ENCODE results near the gene AMPD2.

AMPD2 gene

DNA sequence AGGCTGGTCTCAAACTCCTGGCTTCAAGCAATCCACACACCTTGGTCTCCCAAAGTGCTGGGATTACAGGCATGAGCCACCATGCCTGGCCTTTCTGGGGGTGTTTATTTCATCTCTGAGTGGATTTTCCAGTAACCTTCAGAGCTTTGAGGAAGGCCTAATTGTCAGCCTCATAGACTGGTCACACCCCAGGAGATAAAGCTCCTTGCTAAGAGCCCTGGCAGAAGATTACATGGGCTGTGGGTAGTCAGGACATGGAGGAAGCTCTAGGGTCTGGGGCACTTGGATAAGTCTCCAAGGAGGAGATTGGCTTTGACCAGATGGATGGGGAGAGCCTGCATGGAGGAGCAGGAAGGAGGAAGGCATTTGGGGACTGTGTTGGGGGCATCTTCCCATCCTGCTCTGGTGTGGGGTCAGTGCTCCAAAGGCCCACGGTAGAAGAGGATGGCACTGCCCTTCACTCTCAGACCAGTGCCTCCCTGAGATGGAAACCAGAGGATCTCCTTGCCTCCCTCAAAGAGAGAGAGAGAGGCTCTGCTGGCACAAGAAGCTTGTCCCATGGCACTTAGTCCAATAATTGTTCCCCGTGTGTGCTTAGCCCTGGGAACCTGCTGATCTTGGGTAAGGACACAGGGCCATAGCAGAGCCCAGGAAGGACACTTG is 21.6 kb downstream of the AMPD2 start:
- Histone ChIP-seq H3K4ac (ENCODE audit: low read length) (no peak overlapping the region), H2BK120ac (ENCODE audit: low read depth, low read length) (no peak overlapping the region), H3K27me3 (ENCODE audit: control insufficient read depth in 3 of 3, insufficient read depth in 3 of 3, low read depth in 1 of 3, low read length in 3 of 3) (peaks cover 0 to 9% (median 3%) of the 10 kb centered on the region in 3 experiments), H3K27ac (replicated peaks; ENCODE audit: low read length) (no peak overlapping the region), H2AK5ac (ENCODE audit: low read depth, low read length) (peak overlapping the region; percentile 59), H3K4me1 (ENCODE audit: control insufficient read depth in 2 of 2, insufficient read depth in 1 of 2, low read depth in 1 of 2, low read length in 2 of 2) (peaks cover 6 to 9% of the 10 kb centered on the region in 2 donors), H3K4me2 (ENCODE audit: insufficient read depth, low read length, poor library complexity, severe bottlenecking) (no peak overlapping the region), H4K91ac (ENCODE audit: low read depth, low read length, poor library complexity) (no peak overlapping the region), H3K79me1 (ENCODE audit: low read depth, low read length) (no peaks in the 10 kb centered on the region), H2BK5ac (ENCODE audit: low read length) (peak overlapping the region; percentile 57), H3K9me3 (replicated peaks in 1 of 2; ENCODE audit: control insufficient read depth in 2 of 2, insufficient read depth in 1 of 2, low read depth in 1 of 2, low read length in 2 of 2) (peaks cover 0 to 7% of the 10 kb centered on the region in 2 donors), H3K4me3 (ENCODE audit: low read length in 2 of 2) (no peak overlapping the region), H3K14ac (ENCODE audit: low read length) (no peak overlapping the region), H2BK12ac (ENCODE audit: low read length) (no peak overlapping the region), H3K9ac (ENCODE audit: low read depth, low read length, poor library complexity) (no peak overlapping the region), H3K36me3 (replicated peaks in 1 of 2; ENCODE audit: control insufficient read depth in 2 of 2, insufficient read depth in 2 of 2, low read length in 2 of 2) (no peaks in the 10 kb centered on the region), H3K23ac (ENCODE audit: low read depth, low read length, poor library complexity) (peak overlapping the region; percentile 38), H4K8ac (ENCODE audit: low read depth, low read length) (no peak overlapping the region), H2AFZ (ENCODE audit: low read length) (no peak overlapping the region), H2BK15ac (ENCODE audit: low read length) (no peak overlapping the region), H3K18ac (ENCODE audit: low read length) (peak overlapping the region; percentile 41)
- DNase-seq (ENCODE audit: low spot score): no peak
- WGBS, 2 donors (ENCODE audit: extremely low coverage in 2 of 2, insufficient read length in 2 of 2, insufficient replicate concordance in 1 of 2): no CpG with 5 or more reads among the region's 2 CpGs

DNA sequence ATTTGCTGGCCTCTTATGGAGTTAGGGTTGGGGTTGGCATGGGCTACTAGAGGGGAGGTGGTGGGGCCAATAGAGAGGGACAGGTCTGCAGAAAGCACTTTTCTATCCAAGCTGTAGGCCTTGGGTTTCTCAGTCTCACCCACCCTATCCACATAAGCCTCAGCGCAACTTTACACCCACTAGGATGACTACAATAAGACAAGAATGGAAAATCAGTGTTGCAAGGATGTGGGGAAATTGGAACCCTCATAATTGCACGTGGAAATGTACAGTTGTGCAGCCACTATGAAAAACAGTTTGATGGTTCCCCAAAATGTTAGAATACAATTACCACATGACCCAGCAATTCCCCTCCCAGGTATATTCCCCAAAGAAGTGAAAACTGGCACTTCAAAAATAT is 22.2 kb downstream of the AMPD2 start:
- peaks cover 3 to 5% of the 10 kb centered on the region in 2 donors for H3K4me1 ChIP-seq (ENCODE audit: control insufficient read depth in 2 of 2, insufficient read depth in 1 of 2, low read depth in 1 of 2, low read length in 2 of 2)
- peaks cover 0 to 9% (median 3%) of the 10 kb centered on the region in 3 experiments for H3K27me3 ChIP-seq (ENCODE audit: control insufficient read depth in 3 of 3, insufficient read depth in 3 of 3, low read depth in 1 of 3, low read length in 3 of 3)
- H3K18ac ChIP-seq (ENCODE audit: low read length): no peak overlapping the region
- H3K9me3 ChIP-seq (replicated peaks in 1 of 2; ENCODE audit: control insufficient read depth in 2 of 2, insufficient read depth in 1 of 2, low read depth in 1 of 2, low read length in 2 of 2): peaks cover 0 to 10% of the 10 kb centered on the region in 2 donors
- no peak overlapping the region for H2AFZ ChIP-seq (ENCODE audit: low read length)
- no peak overlapping the region for H2AK5ac ChIP-seq (ENCODE audit: low read depth, low read length)
- no peak for DNase-seq (ENCODE audit: low spot score)
- no peak overlapping the region for H3K23ac ChIP-seq (ENCODE audit: low read depth, low read length, poor library complexity)
- H3K14ac ChIP-seq (ENCODE audit: low read length): no peak overlapping the region
- no peak overlapping the region for H2BK5ac ChIP-seq (ENCODE audit: low read length)
- no peak overlapping the region for H3K4me3 ChIP-seq (ENCODE audit: low read length in 2 of 2)
- H2BK12ac ChIP-seq (ENCODE audit: low read length): no peak overlapping the region
- H3K4ac ChIP-seq (ENCODE audit: low read length): no peak overlapping the region
- no peak overlapping the region for H2BK15ac ChIP-seq (ENCODE audit: low read length)
- no peak overlapping the region for H4K8ac ChIP-seq (ENCODE audit: low read depth, low read length)
- H3K9ac ChIP-seq (ENCODE audit: low read depth, low read length, poor library complexity): no peak overlapping the region
- WGBS, 2 donors (ENCODE audit: extremely low coverage in 2 of 2, insufficient read length in 2 of 2, insufficient replicate concordance in 1 of 2): no CpG with 5 or more reads among the region's 2 CpGs
- H3K4me2 ChIP-seq (ENCODE audit: insufficient read depth, low read length, poor library complexity, severe bottlenecking): no peak overlapping the region
- H2BK120ac ChIP-seq (ENCODE audit: low read depth, low read length): no peak overlapping the region
- no peak overlapping the region for H3K27ac ChIP-seq (replicated peaks; ENCODE audit: low read length)
- no peaks in the 10 kb centered on the region for H3K36me3 ChIP-seq (replicated peaks in 1 of 2; ENCODE audit: control insufficient read depth in 2 of 2, insufficient read depth in 2 of 2, low read length in 2 of 2)
- no peaks in the 10 kb centered on the region for H3K79me1 ChIP-seq (ENCODE audit: low read depth, low read length)
- no peak overlapping the region for H4K91ac ChIP-seq (ENCODE audit: low read depth, low read length, poor library complexity)

DNA sequence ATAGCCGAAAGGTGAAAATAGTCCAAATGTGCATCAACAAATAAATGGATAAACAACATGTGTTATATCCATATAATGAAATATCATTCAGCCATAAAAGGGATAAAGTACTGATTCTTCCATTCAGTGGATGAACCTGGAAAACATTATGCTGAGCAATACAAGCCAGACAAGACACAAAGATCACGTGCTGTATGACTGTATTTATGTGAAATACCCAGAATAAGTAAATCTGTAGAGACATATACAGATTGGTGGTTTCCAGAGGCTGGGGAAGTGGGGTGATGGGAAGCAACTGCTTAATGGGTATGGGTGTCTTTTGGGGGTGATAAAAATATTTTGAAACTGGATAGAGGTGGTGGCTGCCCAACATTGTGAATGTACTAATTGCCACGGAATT is 23.0 kb downstream of the AMPD2 start:
- no peak overlapping the region for H2BK15ac ChIP-seq (ENCODE audit: low read length)
- DNase-seq (ENCODE audit: low spot score): no peak
- H3K27ac ChIP-seq (replicated peaks; ENCODE audit: low read length): no peak overlapping the region
- H3K79me1 ChIP-seq (ENCODE audit: low read depth, low read length): no peaks in the 10 kb centered on the region
- H3K4me1 ChIP-seq (ENCODE audit: control insufficient read depth in 2 of 2, insufficient read depth in 1 of 2, low read depth in 1 of 2, low read length in 2 of 2): peaks cover 3 to 5% of the 10 kb centered on the region in 2 donors
- no peak overlapping the region for H3K4ac ChIP-seq (ENCODE audit: low read length)
- no peak overlapping the region for H2AFZ ChIP-seq (ENCODE audit: low read length)
- H3K4me2 ChIP-seq (ENCODE audit: insufficient read depth, low read length, poor library complexity, severe bottlenecking): no peak overlapping the region
- H3K9me3 ChIP-seq (replicated peaks in 1 of 2; ENCODE audit: control insufficient read depth in 2 of 2, insufficient read depth in 1 of 2, low read depth in 1 of 2, low read length in 2 of 2): peaks cover 0 to 10% of the 10 kb centered on the region in 2 donors
- no peak overlapping the region for H4K8ac ChIP-seq (ENCODE audit: low read depth, low read length)
- no peak overlapping the region for H3K23ac ChIP-seq (ENCODE audit: low read depth, low read length, poor library complexity)
- no peak overlapping the region for H2BK5ac ChIP-seq (ENCODE audit: low read length)
- no peak overlapping the region for H2BK120ac ChIP-seq (ENCODE audit: low read depth, low read length)
- H4K91ac ChIP-seq (ENCODE audit: low read depth, low read length, poor library complexity): no peak overlapping the region
- H3K36me3 ChIP-seq (replicated peaks in 1 of 2; ENCODE audit: control insufficient read depth in 2 of 2, insufficient read depth in 2 of 2, low read length in 2 of 2): no peaks in the 10 kb centered on the region
- H3K27me3 ChIP-seq (ENCODE audit: control insufficient read depth in 3 of 3, insufficient read depth in 3 of 3, low read depth in 1 of 3, low read length in 3 of 3): peaks cover 0 to 9% (median 3%) of the 10 kb centered on the region in 3 experiments
- WGBS, 2 donors (ENCODE audit: extremely low coverage in 2 of 2, insufficient read length in 2 of 2, insufficient replicate concordance in 1 of 2): no CpG with 5 or more reads among the region's 3 CpGs
- no peak overlapping the region for H3K4me3 ChIP-seq (ENCODE audit: low read length in 2 of 2)
- no peak overlapping the region for H3K18ac ChIP-seq (ENCODE audit: low read length)
- no peak overlapping the region for H2AK5ac ChIP-seq (ENCODE audit: low read depth, low read length)
- H3K9ac ChIP-seq (ENCODE audit: low read depth, low read length, poor library complexity): no peak overlapping the region
- no peak overlapping the region for H2BK12ac ChIP-seq (ENCODE audit: low read length)
- no peak overlapping the region for H3K14ac ChIP-seq (ENCODE audit: low read length)

DNA sequence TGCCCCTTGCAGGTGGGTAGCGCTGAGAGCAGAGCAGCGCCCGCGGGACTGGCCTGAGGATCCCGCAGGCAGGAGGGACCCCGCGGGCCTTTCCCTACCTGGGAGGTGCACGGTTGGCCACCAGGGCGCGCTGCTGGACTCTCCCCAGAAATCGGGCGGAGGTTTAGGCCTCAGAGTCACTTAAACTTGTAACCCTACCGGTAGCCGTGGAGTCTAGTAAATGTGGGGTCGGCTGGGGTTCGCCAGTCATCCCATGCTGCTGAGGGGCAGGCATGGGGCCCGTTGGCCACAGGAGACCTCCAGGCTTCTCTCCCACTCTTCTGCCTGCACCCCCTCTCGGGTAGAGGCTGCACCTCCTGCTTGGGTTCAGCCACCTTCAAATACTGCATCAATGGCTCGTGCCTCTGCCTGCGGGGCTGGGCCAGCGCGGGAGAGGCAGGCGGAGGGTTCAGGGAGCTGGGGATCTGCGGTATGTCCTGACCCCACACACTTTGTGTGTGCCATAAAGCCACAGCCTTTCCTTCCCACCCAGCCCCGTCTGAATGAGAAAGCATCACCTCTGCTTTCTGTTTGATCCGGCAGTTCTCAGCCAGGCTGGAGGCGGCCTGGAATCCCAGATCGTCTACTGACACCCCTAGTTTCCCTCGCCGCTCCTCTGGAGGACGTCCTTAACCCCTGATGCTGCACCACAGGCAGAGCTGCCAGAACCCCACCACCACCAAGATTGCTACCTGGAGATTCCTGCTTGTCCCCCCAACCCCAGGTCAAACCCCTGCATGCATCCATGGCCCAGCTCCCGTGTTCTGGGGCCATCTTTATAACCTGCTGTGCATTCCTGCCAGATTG is 24.0 kb downstream of the AMPD2 start:
- no peak overlapping the region for H3K27ac ChIP-seq (replicated peaks; ENCODE audit: low read length)
- no CpG with 5 or more reads among the region's 32 CpGs for WGBS, 2 donors (ENCODE audit: extremely low coverage in 2 of 2, insufficient read length in 2 of 2, insufficient replicate concordance in 1 of 2)
- H3K36me3 ChIP-seq (replicated peaks in 1 of 2; ENCODE audit: control insufficient read depth in 2 of 2, insufficient read depth in 2 of 2, low read length in 2 of 2): no peaks in the 10 kb centered on the region
- H4K8ac ChIP-seq (ENCODE audit: low read depth, low read length): no peak overlapping the region
- H3K27me3 ChIP-seq (ENCODE audit: control insufficient read depth in 3 of 3, insufficient read depth in 3 of 3, low read depth in 1 of 3, low read length in 3 of 3): peaks cover 0 to 9% (median 3%) of the 10 kb centered on the region in 3 experiments
- H2AFZ ChIP-seq (ENCODE audit: low read length): peak overlapping the region; percentile 90
- H3K79me1 ChIP-seq (ENCODE audit: low read depth, low read length): no peaks in the 10 kb centered on the region
- peak overlapping the region; percentile 86 for H3K23ac ChIP-seq (ENCODE audit: low read depth, low read length, poor library complexity)
- H3K9me3 ChIP-seq (replicated peaks in 1 of 2; ENCODE audit: control insufficient read depth in 2 of 2, insufficient read depth in 1 of 2, low read depth in 1 of 2, low read length in 2 of 2): peaks cover 0 to 10% of the 10 kb centered on the region in 2 donors
- H3K14ac ChIP-seq (ENCODE audit: low read length): peak overlapping the region; percentile 5
- H4K91ac ChIP-seq (ENCODE audit: low read depth, low read length, poor library complexity): no peak overlapping the region
- H3K9ac ChIP-seq (ENCODE audit: low read depth, low read length, poor library complexity): peak overlapping the region; percentile 60
- H2BK5ac ChIP-seq (ENCODE audit: low read length): peak overlapping the region; percentile 44
- no peak overlapping the region for H3K4me3 ChIP-seq (ENCODE audit: low read length in 2 of 2)
- peak overlapping the region; percentile 84 for H3K18ac ChIP-seq (ENCODE audit: low read length)
- H2BK120ac ChIP-seq (ENCODE audit: low read depth, low read length): no peak overlapping the region
- peak overlapping the region; percentile 82 for H2BK12ac ChIP-seq (ENCODE audit: low read length)
- peak overlapping the region; percentile 15 for H2AK5ac ChIP-seq (ENCODE audit: low read depth, low read length)
- H3K4me2 ChIP-seq (ENCODE audit: insufficient read depth, low read length, poor library complexity, severe bottlenecking): no peak overlapping the region
- no peak overlapping the region for H3K4ac ChIP-seq (ENCODE audit: low read length)
- peak; percentile 75 for DNase-seq (ENCODE audit: low spot score)
- H2BK15ac ChIP-seq (ENCODE audit: low read length): peak overlapping the region; percentile 91
- peaks cover 3 to 5% of the 10 kb centered on the region in 2 donors for H3K4me1 ChIP-seq (ENCODE audit: control insufficient read depth in 2 of 2, insufficient read depth in 1 of 2, low read depth in 1 of 2, low read length in 2 of 2)
